GM23338 (cell line): ENCODE measurements around the gene COP1. TPM values are rescaled to one million over a fixed set of nuclear protein-coding genes. Genes with fewer than 3 reads are reported as not detected.
A peak's percentile ranks its signal among the peaks of the same experiment; 100 is the strongest.

ENCODE experiments used
- ATAC-seq: fragments of 200-7000 bp; cut with Tn5 transposase; 3 replicates; pipeline ENCODE4 v1.9.1; 2020
- DNase-seq: peaks from one replicate; pipeline ENCODE4 v3.0.0-alpha.2; 2015; ENCODE audit warnings: low spot score
- H2AFZ ChIP-seq: fragments of 200-600 bp; sonication (generic); 2 replicates; pipeline ENCODE4 v1.8.0; 2016; ENCODE audit warnings: antibody characterized with exemption, mild to moderate bottlenecking, moderate library complexity
- H3F3A ChIP-seq: fragments of 200-600 bp; sonication (generic); replicated peaks from 2 replicates; pipeline ENCODE4 v1.8.0; 2017; ENCODE audit warnings: antibody characterized with exemption, mixed run types, low read depth
- H3K27ac ChIP-seq: fragments of 200-600 bp; sonication (generic); 2 replicates; pipeline ENCODE4 v1.6.1; 2016; ENCODE audit warnings: low read depth
- H3K27me3 ChIP-seq: fragments of 200-600 bp; sonication (generic); 2 replicates; pipeline ENCODE4 v1.8.0; 2016; ENCODE audit warnings: mild to moderate bottlenecking, mixed run types, moderate library complexity; ENCODE audit not compliant: insufficient read depth
- H3K36me3 ChIP-seq: fragments of 200-600 bp; sonication (generic); 2 replicates; pipeline ENCODE4 v1.8.0; 2016; ENCODE audit warnings: mild to moderate bottlenecking; ENCODE audit not compliant: insufficient read depth
- H3K4me1 ChIP-seq: fragments of 200-600 bp; sonication (generic); 2 replicates; pipeline ENCODE4 v1.8.0; 2016; ENCODE audit warnings: mild to moderate bottlenecking, moderate library complexity; ENCODE audit not compliant: insufficient read depth
- H3K4me2 ChIP-seq: fragments of 200-600 bp; sonication (generic); 2 replicates; pipeline ENCODE4 v1.7.1; 2017; ENCODE audit warnings: mixed run types
- H3K4me3 ChIP-seq: fragments of 200-600 bp; sonication (generic); 2 replicates; pipeline ENCODE4 v1.6.1; 2016; ENCODE audit warnings: mixed run types
- H3K79me2 ChIP-seq: fragments of 200-600 bp; sonication (generic); replicated peaks from 2 replicates; pipeline ENCODE4 v1.8.0; 2017; ENCODE audit warnings: mild to moderate bottlenecking; ENCODE audit not compliant: insufficient read depth
- H3K9me2 ChIP-seq: fragments of 200-600 bp; sonication (generic); 2 replicates; pipeline ENCODE4 v1.8.0; 2017; ENCODE audit not compliant: insufficient read depth
- H4K20me1 ChIP-seq: fragments of 200-600 bp; sonication (generic); replicated peaks from 2 replicates; pipeline ENCODE4 v1.8.0; 2017; ENCODE audit warnings: mild to moderate bottlenecking; ENCODE audit not compliant: insufficient read depth
- H3K27ac Mint-ChIP-seq: 2 replicates; pipeline ENCODE4 v1.8.0; 2020; ENCODE audit warnings: inconsistent platforms, mild to moderate bottlenecking, moderate library complexity, mixed read lengths
- H3K27me3 Mint-ChIP-seq: 3 replicates; pipeline ENCODE4 v1.8.0; 2022; ENCODE audit warnings: low read depth, mild to moderate bottlenecking, moderate library complexity, mixed read lengths, inconsistent platforms; ENCODE audit not compliant: insufficient read depth, poor library complexity
- H3K36me3 Mint-ChIP-seq: 3 replicates; pipeline ENCODE4 v1.8.0; 2021; ENCODE audit warnings: low read depth, mild to moderate bottlenecking, inconsistent platforms, moderate library complexity, mixed read lengths
- H3K4me1 Mint-ChIP-seq: 3 replicates; pipeline ENCODE4 v1.8.0; 2020; ENCODE audit warnings: mild to moderate bottlenecking, inconsistent platforms, mixed read lengths
- H3K4me3 Mint-ChIP-seq: 3 replicates; pipeline ENCODE4 v1.8.0; 2021; ENCODE audit warnings: moderate library complexity, mild to moderate bottlenecking, inconsistent platforms, mixed read lengths
- H3K9me3 Mint-ChIP-seq: 3 replicates; pipeline ENCODE4 v1.8.0; 2020; ENCODE audit warnings: moderate library complexity, mild to moderate bottlenecking, inconsistent platforms, mixed read lengths
- CREB1 ChIP-seq: fragments of 250-450 bp; sonication (Bioruptor Pico); IDR thresholded peaks from 2 replicates; pipeline ENCODE4 v1.5.0; 2020; ENCODE audit warnings: low read depth, mild to moderate bottlenecking, moderate library complexity
- CTCF ChIP-seq, 2 experiments: fragments of 200-600 bp in 1 of 2; sonication (generic) in 1 of 2; conservative IDR thresholded peaks; 2 replicates each; pipeline versions ENCODE4 v1.5.1 to v1.6.1; 2016 to 2017; ENCODE audit warnings: antibody characterized with exemption in 2 of 2, low read depth in 2 of 2, mild to moderate bottlenecking in 2 of 2, moderate library complexity in 1 of 2
- ETS1 ChIP-seq: IDR thresholded peaks from 2 replicates; pipeline ENCODE4 v1.6.1; 2016; ENCODE audit warnings: antibody characterized with exemption
- EZH2 ChIP-seq: fragments of 200-600 bp; sonication (generic); IDR thresholded peaks from one replicate; pipeline ENCODE4 v1.8.0; 2017; ENCODE audit warnings: antibody characterized with exemption, mild to moderate bottlenecking, low read depth; ENCODE audit not compliant: unreplicated experiment
- EZH2phosphoT487 ChIP-seq: fragments of 200-600 bp; sonication (generic); IDR thresholded peaks from one replicate; pipeline ENCODE4 v1.8.1; 2018; ENCODE audit warnings: antibody characterized with exemption; ENCODE audit not compliant: unreplicated experiment
- JUNB ChIP-seq: IDR thresholded peaks from one replicate; pipeline ENCODE4 v1.6.1; 2016; ENCODE audit warnings: antibody characterized with exemption; ENCODE audit not compliant: unreplicated experiment
- NANOG ChIP-seq: IDR thresholded peaks from 2 replicates; pipeline ENCODE4 v1.6.1; 2016; ENCODE audit warnings: antibody characterized with exemption, borderline replicate concordance
- POLR2AphosphoS5 ChIP-seq: IDR thresholded peaks from 2 replicates; pipeline ENCODE4 v1.6.1; 2016; ENCODE audit warnings: antibody characterized with exemption, low read depth
- REST ChIP-seq: IDR thresholded peaks from one replicate; pipeline ENCODE4 v1.6.1; 2018; ENCODE audit warnings: antibody characterized with exemption; ENCODE audit not compliant: unreplicated experiment
- STAT1 ChIP-seq: IDR thresholded peaks from one replicate; pipeline ENCODE4 v1.6.1; 2016; ENCODE audit warnings: antibody characterized with exemption; ENCODE audit not compliant: unreplicated experiment
- ZNF114 ChIP-seq: fragments of 250-450 bp; sonication (Bioruptor Pico); IDR thresholded peaks from 2 replicates; pipeline ENCODE4 v1.5.0; 2020; ENCODE audit warnings: mild to moderate bottlenecking, moderate library complexity
- ZNF331 ChIP-seq: fragments of 250-450 bp; sonication (Bioruptor Pico); IDR thresholded peaks from 2 replicates; pipeline ENCODE4 v1.5.0; 2020; ENCODE audit warnings: low read depth, mild to moderate bottlenecking, moderate library complexity
- ZNF462 ChIP-seq: fragments of 250-450 bp; sonication (Bioruptor Pico); IDR thresholded peaks from 2 replicates; pipeline ENCODE4 v1.5.0; 2020; ENCODE audit warnings: mild to moderate bottlenecking, moderate library complexity
- polyA plus RNA-seq: library from polyadenylated mRNA; unstranded; fragments of >200 nt; fragmentation: Nextera tagmentation; extraction: Ambion mirVana; gene quantifications from 2 replicates; pipeline ENCODE4 v1.2.1, GENCODE V29; 2016
- total RNA-seq: library from RNA; depleted of rRNA; stranded (reverse); fragments of >200 nt; shearing (Covaris generic); gene quantifications from 2 replicates; pipeline ENCODE4 v1.2.3, GENCODE V29; 2014

Gene COP1
- total and polyA plus RNA-seq, 2 experiments from 2014 or later, result 54.0 to 54.9 TPM

- Histone ChIP-seq H3K4me2 (no peak overlapping the region), H3K36me3 (no peaks in the 10 kb centered on the region), H2AFZ (no peak overlapping the region), H3K79me2 (no peaks in the 10 kb centered on the region), H3K27me3 (no peaks in the 10 kb centered on the region), H4K20me1 (no peaks in the 10 kb centered on the region), H3K9me2 (no peaks in the 10 kb centered on the region), H3K4me3 (no peak overlapping the region), H3K27ac (no peak overlapping the region), H3F3A (no peaks in the 10 kb centered on the region), H3K4me1 (no peaks in the 10 kb centered on the region)
- TF ChIP-seq JUNB, result no peak
- TF ChIP-seq ZNF114 (CRISPR knock-in tag), result no peak
- TF ChIP-seq CREB1 (CRISPR knock-in tag), result no peak
- TF ChIP-seq EZH2, result no peak
- TF ChIP-seq CTCF (conservative IDR thresholded peaks at IDR 0.05; ENCODE audit: low read depth in 2 of 2), result no peak
- no peak for TF ChIP-seq STAT1
- TF ChIP-seq EZH2phosphoT487, result no peak
- TF ChIP-seq REST, result no peak
- no peak for TF ChIP-seq ETS1
- TF ChIP-seq NANOG, result no peak
- no peak for TF ChIP-seq ZNF462
- TF ChIP-seq POLR2AphosphoS5, result no peak
- TF ChIP-seq ZNF331 (CRISPR knock-in tag), result no peak
- no peaks in the 10 kb centered on the region for H3K9me3 Mint-ChIP-seq
- H3K4me1 Mint-ChIP-seq, result peaks cover 18% of the 10 kb centered on the region
- ATAC-seq, result peak; percentile 50; the same call in 2 of the 3 replicates
- no peaks in the 10 kb centered on the region for H3K36me3 Mint-ChIP-seq
- H3K27me3 Mint-ChIP-seq, result no peaks in the 10 kb centered on the region
- H3K27ac Mint-ChIP-seq, result peak overlapping the region; percentile 61
- DNase-seq, result peak; percentile 8
- no peak overlapping the region for H3K4me3 Mint-ChIP-seq
These were observed 34.4 kb upstream of the COP1 start for GRCh38 chr1:176241385-176242015.
